CD14-positive monocyte (primary cell): Measurements from ENCODE around the gene IKBKE. TPM values are rescaled to one million over a fixed set of nuclear protein-coding genes. Genes with fewer than 3 reads are reported as not detected.

Source experiments
- DNase-seq, 3 donors: peaks; one replicate each; pipeline ENCODE4 v3.0.0-alpha.2; 2011 to 2022
- H2AFZ ChIP-seq: 2 replicates; pipeline ENCODE4 v1.6.0; 2012; ENCODE audit warnings: mild to moderate bottlenecking, low read depth, low read length, inconsistent platforms; ENCODE audit not compliant: insufficient read depth, poor library complexity, severe bottlenecking
- H3K27ac ChIP-seq, 2 donors: 1 replicate in 1 of 2; 2 replicates in 1 of 2; pipeline ENCODE4 v1.5.1; 2012 to 2013; ENCODE audit warnings: low read length in 2 of 2, control low read depth in 1 of 2, inconsistent platforms in 1 of 2, low read depth in 1 of 2, mild to moderate bottlenecking in 1 of 2
- H3K27me3 ChIP-seq, 2 donors: one replicate each; pipeline versions ENCODE4 v1.6.0 to v1.6.1; 2011 to 2013; ENCODE audit warnings: low read length in 2 of 2; ENCODE audit not compliant: control insufficient read depth in 2 of 2, insufficient read depth in 2 of 2
- H3K36me3 ChIP-seq, 2 donors: replicated peaks in 1 of 2; 1 replicate in 1 of 2; 2 replicates in 1 of 2; pipeline versions ENCODE4 v1.5.1 to v1.6.1; 2012 to 2013; ENCODE audit warnings: low read length in 2 of 2, control low read depth in 1 of 2, inconsistent platforms in 1 of 2, mild to moderate bottlenecking in 1 of 2; ENCODE audit not compliant: insufficient read depth in 2 of 2, control insufficient read depth in 1 of 2
- H3K4me1 ChIP-seq, 2 donors: 1 replicate in 1 of 2; 2 replicates in 1 of 2; pipeline versions ENCODE4 v1.5.1 to v1.6.1; 2012 to 2013; ENCODE audit warnings: low read length in 2 of 2, control low read depth in 1 of 2, inconsistent platforms in 1 of 2, mild to moderate bottlenecking in 1 of 2, moderate library complexity in 1 of 2; ENCODE audit not compliant: insufficient read depth in 2 of 2, control insufficient read depth in 1 of 2
- H3K4me2 ChIP-seq: replicated peaks from 2 replicates; pipeline ENCODE3; 2012; ENCODE audit warnings: low read length, moderate library complexity, mild to moderate bottlenecking; ENCODE audit not compliant: poor library complexity, severe bottlenecking; ENCODE audit errors: extremely low read depth
- H3K4me3 ChIP-seq, 3 experiments: fragments of 200-600 bp in 1 of 3; sonication (generic) in 1 of 3; replicated peaks in 1 of 3; 1 replicate in 2 of 3; 2 replicates in 1 of 3; pipeline ENCODE4 v1.5.1; 2011 to 2013; ENCODE audit warnings: low read length in 3 of 3, mild to moderate bottlenecking in 3 of 3, control low read depth in 2 of 3, low read depth in 2 of 3, inconsistent platforms in 1 of 3, moderate library complexity in 1 of 3
- H3K79me2 ChIP-seq: 2 replicates; pipeline ENCODE4 v1.6.0; 2012; ENCODE audit warnings: mild to moderate bottlenecking, control low read depth, inconsistent platforms, low read length, moderate library complexity; ENCODE audit not compliant: insufficient read depth
- H3K9ac ChIP-seq: 2 replicates; pipeline ENCODE4 v1.6.0; 2017; ENCODE audit warnings: low read length, mild to moderate bottlenecking; ENCODE audit not compliant: insufficient read depth, poor library complexity, severe bottlenecking
- H3K9me3 ChIP-seq, 2 donors: replicated peaks in 1 of 2; 1 replicate in 1 of 2; 2 replicates in 1 of 2; pipeline versions ENCODE4 v1.5.1 to v1.6.1; 2012 to 2013; ENCODE audit warnings: low read length in 2 of 2, control low read depth in 1 of 2; ENCODE audit not compliant: control insufficient read depth in 1 of 2, insufficient read depth in 1 of 2
- H4K20me1 ChIP-seq: 2 replicates; pipeline ENCODE4 v1.6.0; 2012; ENCODE audit warnings: mild to moderate bottlenecking, low read length, control low read depth, moderate library complexity; ENCODE audit not compliant: insufficient read depth
- H3K27ac Mint-ChIP-seq, 7 donors: one replicate each; pipeline ENCODE4 v1.8.0; 2020; ENCODE audit warnings: mild to moderate bottlenecking in 7 of 7, mixed read lengths in 7 of 7, moderate library complexity in 6 of 7, inconsistent platforms in 2 of 7
- H3K27me3 Mint-ChIP-seq, 3 donors: one replicate each; pipeline ENCODE4 v1.8.0; 2021 to 2022; ENCODE audit warnings: low read depth in 3 of 3, mild to moderate bottlenecking in 3 of 3, mixed read lengths in 3 of 3, moderate library complexity in 3 of 3, inconsistent platforms in 1 of 3
- H3K36me3 Mint-ChIP-seq, 2 donors: one replicate each; pipeline ENCODE4 v1.8.0; 2020; ENCODE audit warnings: mixed read lengths in 2 of 2, inconsistent platforms in 1 of 2, mild to moderate bottlenecking in 1 of 2
- H3K4me1 Mint-ChIP-seq: one replicate; pipeline ENCODE4 v1.8.0; 2020; ENCODE audit warnings: mild to moderate bottlenecking, mixed read lengths
- H3K4me3 Mint-ChIP-seq, 2 donors: one replicate each; pipeline ENCODE4 v1.8.0; 2020; ENCODE audit warnings: mild to moderate bottlenecking in 2 of 2, mixed read lengths in 2 of 2, moderate library complexity in 1 of 2
- H3K9me3 Mint-ChIP-seq, 7 donors: one replicate each; pipeline ENCODE4 v1.8.0; 2020 to 2022; ENCODE audit warnings: mixed read lengths in 7 of 7, mild to moderate bottlenecking in 6 of 7, moderate library complexity in 6 of 7, inconsistent platforms in 2 of 7
- WGBS: methylation state at CpG from one replicate; pipeline ENCODE4 v1.1.5; 2013; ENCODE audit warnings: missing lambda C conversion rate; ENCODE audit not compliant: insufficient coverage; 5-methylcytosine and 5-hydroxymethylcytosine counted together
- intact Hi-C, 2 donors: fragments of 100-400 bp; cut with micrococcal nuclease; formaldehyde crosslinking; loops; one replicate each; pipeline versions ENCODE4 v1.15.0 to v1.15.1; 2023
- polyA plus RNA-seq, 3 donors: library from polyadenylated mRNA; depleted of rRNA in 1 of 3; unstranded in 2 of 3; stranded (reverse) in 1 of 3; fragments of 300-500 nt in 2 of 3; fragments of >200 nt in 1 of 3; fragmentation: Illumina TruSeq in 2 of 3; gene quantifications; 1 replicate in 2 of 3; 2 replicates in 1 of 3; pipeline ENCODE4 v1.2.3, GENCODE V29; 2012 to 2021
- TF ChIP-seq, protein P1 (sequence below): fragments of 200-600 bp; IDR thresholded peaks from one replicate; pipeline ENCODE4 v1.8.0; 2022; ENCODE audit warnings: antibody characterized with exemption, mild to moderate bottlenecking

Gene IKBKE
- polyA plus RNA-seq, 3 donors: 35.6 to 40.7 (median 37.6) TPM

- 92% methylated on average over 9 of the region's 14 CpGs for WGBS
- no peak overlapping the region for H3K4me3 ChIP-seq
- H3K27ac Mint-ChIP-seq: no peak overlapping the region
- H3K36me3 Mint-ChIP-seq: peaks cover 9 to 19% of the 10 kb centered on the region in 2 donors
- H3K9ac ChIP-seq: no peak overlapping the region
- TF ChIP-seq, protein P1, sequence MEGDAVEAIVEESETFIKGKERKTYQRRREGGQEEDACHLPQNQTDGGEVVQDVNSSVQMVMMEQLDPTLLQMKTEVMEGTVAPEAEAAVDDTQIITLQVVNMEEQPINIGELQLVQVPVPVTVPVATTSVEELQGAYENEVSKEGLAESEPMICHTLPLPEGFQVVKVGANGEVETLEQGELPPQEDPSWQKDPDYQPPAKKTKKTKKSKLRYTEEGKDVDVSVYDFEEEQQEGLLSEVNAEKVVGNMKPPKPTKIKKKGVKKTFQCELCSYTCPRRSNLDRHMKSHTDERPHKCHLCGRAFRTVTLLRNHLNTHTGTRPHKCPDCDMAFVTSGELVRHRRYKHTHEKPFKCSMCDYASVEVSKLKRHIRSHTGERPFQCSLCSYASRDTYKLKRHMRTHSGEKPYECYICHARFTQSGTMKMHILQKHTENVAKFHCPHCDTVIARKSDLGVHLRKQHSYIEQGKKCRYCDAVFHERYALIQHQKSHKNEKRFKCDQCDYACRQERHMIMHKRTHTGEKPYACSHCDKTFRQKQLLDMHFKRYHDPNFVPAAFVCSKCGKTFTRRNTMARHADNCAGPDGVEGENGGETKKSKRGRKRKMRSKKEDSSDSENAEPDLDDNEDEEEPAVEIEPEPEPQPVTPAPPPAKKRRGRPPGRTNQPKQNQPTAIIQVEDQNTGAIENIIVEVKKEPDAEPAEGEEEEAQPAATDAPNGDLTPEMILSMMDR: no peak
- H3K9me3 ChIP-seq: no peaks in the 10 kb centered on the region
- peaks cover 37 to 64% (median 48%) of the 10 kb centered on the region in 3 donors for H3K27me3 Mint-ChIP-seq
- peaks cover 52% of the 10 kb centered on the region for H3K4me1 Mint-ChIP-seq
- H3K4me3 Mint-ChIP-seq: no peak overlapping the region
- no peak for DNase-seq
- no peak overlapping the region for H3K4me2 ChIP-seq
- H4K20me1 ChIP-seq: peaks cover 2% of the 10 kb centered on the region
- peaks cover 27 to 41% of the 10 kb centered on the region in 2 donors for H3K27me3 ChIP-seq
- intact Hi-C loops: no loop called here
- H3K27ac ChIP-seq: no peak overlapping the region
- H2AFZ ChIP-seq: no peak overlapping the region
- H3K4me1 ChIP-seq: peaks cover 41 to 51% of the 10 kb centered on the region in 2 donors
- H3K36me3 ChIP-seq: no peaks in the 10 kb centered on the region
- no peaks in the 10 kb centered on the region for H3K79me2 ChIP-seq
- H3K9me3 Mint-ChIP-seq: peaks cover 0 to 6% (median 4%) of the 10 kb centered on the region in 7 donors
Observed at GRCh38 chr1:206511362-206512057, 41.2 kb downstream of the IKBKE start.

GRCh38 chr1:206512058-206512850, 42.0 kb downstream of the IKBKE start:
- Mint-ChIP-seq H3K27ac (peak overlapping the region in 3 of 7 donors; percentile 28 to 37 (median 30)), H3K36me3 (peaks cover 9 to 19% of the 10 kb centered on the region in 2 donors), H3K9me3 (peaks cover 0 to 6% (median 4%) of the 10 kb centered on the region in 7 donors), H3K4me1 (peaks cover 54% of the 10 kb centered on the region), H3K27me3 (peaks cover 30 to 57% (median 41%) of the 10 kb centered on the region in 3 donors), H3K4me3 (peak overlapping the region in 1 of 2 donors; percentile 57)
- H3K9me3 ChIP-seq: no peaks in the 10 kb centered on the region
- intact Hi-C loops: no loop called here
- H4K20me1 ChIP-seq: peaks cover 7% of the 10 kb centered on the region
- H3K4me1 ChIP-seq: peaks cover 42 to 51% of the 10 kb centered on the region in 2 donors
- TF ChIP-seq, protein P1: no peak
- no peak overlapping the region for H3K27ac ChIP-seq
- H3K79me2 ChIP-seq: no peaks in the 10 kb centered on the region
- DNase-seq: no peak
- H3K36me3 ChIP-seq: no peaks in the 10 kb centered on the region
- WGBS: 85% methylated on average over 3 of the region's 14 CpGs
- peaks cover 27 to 34% of the 10 kb centered on the region in 2 donors for H3K27me3 ChIP-seq
- no peak overlapping the region for H3K9ac ChIP-seq
- no peak overlapping the region for H3K4me3 ChIP-seq
- no peak overlapping the region for H3K4me2 ChIP-seq
- H2AFZ ChIP-seq: no peak overlapping the region
